Pancreas (tissue), 10 donors: ENCODE results near the gene EIF2B1. TPM values are rescaled to one million over a fixed set of nuclear protein-coding genes. Genes with fewer than 3 reads are reported as not detected.

Experiments used
- ATAC-seq, 4 donors: fragments of 200-7000 bp; cut with Tn5 transposase; one replicate each; pipeline versions ENCODE4 v1.8.0 to v1.9.1; 2020; ENCODE audit warnings: mild to moderate bottlenecking in 4 of 4, moderate library complexity in 4 of 4
- DNase-seq, 6 donors: peaks; one replicate each; pipeline ENCODE4 v3.0.0-alpha.2; 2020
- FAIRE-seq: peaks from 2 replicates; lab custom pipeline; 2012; peaks lifted over from hg19 to GRCh38; lab: Jason Lieb, UNC
- H3K27ac ChIP-seq, 4 donors: fragments of 200-600 bp; sonication (generic); 1 replicate in 3 of 4; 2 replicates in 1 of 4; pipeline versions ENCODE4 v1.5.0 to v1.8.0; 2020
- H3K27me3 ChIP-seq, 4 donors: fragments of 200-600 bp; one replicate each; pipeline ENCODE4 v1.8.0; 2021
- H3K36me3 ChIP-seq, 3 donors: fragments of 200-600 bp; sonication (generic) in 1 of 3; one replicate each; pipeline versions ENCODE4 v1.5.0 to v1.8.0; 2020 to 2021
- H3K4me1 ChIP-seq, 3 donors: fragments of 200-600 bp; one replicate each; pipeline ENCODE4 v1.8.0; 2021
- H3K4me3 ChIP-seq, 4 donors: fragments of 200-600 bp; sonication (generic) in 2 of 4; one replicate each; pipeline versions ENCODE4 v1.5.0 to v1.8.0; 2020 to 2021
- H3K9me3 ChIP-seq, 4 donors: fragments of 200-600 bp; one replicate each; pipeline ENCODE4 v1.8.0; 2021
- CTCF ChIP-seq, 4 donors: fragments of 200-600 bp; sonication (generic) in 3 of 4; IDR thresholded peaks; one replicate each; pipeline versions ENCODE4 v1.5.0 to v1.8.0; 2021; ENCODE audit warnings: antibody characterized with exemption in 4 of 4
- WGBS, 2 donors: extraction: QIAGEN DNeasy Blood & Tissue Kit; methylation state at CpG; one replicate each; pipeline ENCODE4 v1.1.7; 2013; 5-methylcytosine and 5-hydroxymethylcytosine counted together
- intact Hi-C, 3 donors: fragments of 100-400 bp; cut with DNase I; formaldehyde crosslinking; loops; one replicate each; pipeline versions ENCODE4 v1.11.1 to v1.14.2; 2022
- polyA plus RNA-seq, 2 donors: library from polyadenylated mRNA; stranded (reverse); fragments of 200-250 nt; gene quantifications; one replicate each; pipeline ENCODE4 v1.2.3, GENCODE V29; 2013
- total RNA-seq, 6 donors: library from RNA; stranded (reverse); fragmentation: NEBNext Ultra II Directional in 4 of 6; extraction: Animal tissue kit (Norgen Biotek cat#: 25700) in 4 of 6; gene quantifications; one replicate each; pipeline versions ENCODE4 v1.2.1 to v1.2.4, GENCODE V29; 2021 to 2023
- donor health status: healthy with polysubstance abuse.
- donor health status: DM: no; HTN: no; CAD: no; lungs with moderate emphysema.
- donor health status: DM: no; HTN: no; CAD: no.
- donor health status: control.
- donor health status: control.
- donor health status: Bipolar disorder and iron deficiency.
- donor health status: DM: yes; HTN: yes; CAD: no.
- donor health status: DM: no; HTN: no; CAD: no.
- donor health status: DM: no; HTN: no; CAD: no.
- donor health status: DM: yes; HTN: yes; CAD: no.

EIF2B1 gene
- 10 to 100 TPM; 15.6 to 26.7 (median 22.8) TPM for total RNA-seq
- polyA plus RNA-seq: 10 to 100 TPM; 17.5 to 28.6 TPM

GRCh38 chr12:123633379-123634141 is at the start of gene EIF2B1, which contains the start of gene GTF2H3:
Gene EIF2B1, minus strand, starts transcription at chr12:123633686. Its CDS starts 129 bp downstream, at chr12:123633557.
Gene GTF2H3, plus strand, starts transcription at chr12:123633829. Its CDS starts 31 bp downstream, at chr12:123633860.
- H3K4me1 ChIP-seq: peaks cover 0 to 7% (median 6%) of the 10 kb centered on the region in 3 donors
- no peak for FAIRE-seq
- H3K27ac ChIP-seq: peak within 1 kb of the TSS; percentile 58 to 73 (median 70)
- peak within 1 kb of the TSS; percentile 61 to 96 (median 80) for H3K4me3 ChIP-seq
- ATAC-seq: peak; percentile 99 to 100 (median 99)
- DNase-seq: peak; percentile 92 to 98 (median 94)
- 0 to 1% methylated on average over 51 to 52 of the region's 52 CpGs for WGBS, 2 donors
- TF ChIP-seq CTCF (IDR thresholded peaks at IDR 0.05): no peak
- H3K36me3 ChIP-seq: peaks cover 0 to 17% (median 16%) of the 10 kb centered on the region in 3 donors
- no peaks in the 10 kb centered on the region for H3K9me3 ChIP-seq
- intact Hi-C loops: no loop called here
- no peaks in the 10 kb centered on the region for H3K27me3 ChIP-seq

GRCh38 chr12:123681605-123682004 is 48.1 kb upstream of the EIF2B1 start:
- ATAC-seq (no peak), FAIRE-seq (no peak), DNase-seq (no peak)
- Histone ChIP-seq H3K4me1 (no peaks in the 10 kb centered on the region), H3K9me3 (no peaks in the 10 kb centered on the region), H3K36me3 (no peaks in the 10 kb centered on the region), H3K27me3 (no peaks in the 10 kb centered on the region), H3K27ac (no peak overlapping the region), H3K4me3 (no peak overlapping the region)
- 89 to 93% methylated on average over 2 of the region's 2 CpGs for WGBS, 2 donors
- TF ChIP-seq CTCF (IDR thresholded peaks at IDR 0.05): no peak
- intact Hi-C loops: no loop called here

- DNase-seq: no peak
- no peak for TF ChIP-seq CTCF (IDR thresholded peaks at IDR 0.05)
- WGBS, 2 donors: 93 to 95% methylated on average over 10 of the region's 10 CpGs
- Histone ChIP-seq H3K4me1 (no peaks in the 10 kb centered on the region), H3K9me3 (no peaks in the 10 kb centered on the region), H3K36me3 (no peaks in the 10 kb centered on the region), H3K27me3 (no peaks in the 10 kb centered on the region), H3K4me3 (no peak overlapping the region), H3K27ac (no peak overlapping the region)
- intact Hi-C loops: no loop called here
- ATAC-seq: no peak
- FAIRE-seq: no peak
Measured at GRCh38 chr12:123678981-123679380, 45.5 kb upstream of the EIF2B1 start.

GRCh38 chr12:123676616-123677320 is 43.3 kb upstream of the EIF2B1 start:
- FAIRE-seq: no peak
- Histone ChIP-seq H3K27me3 (no peaks in the 10 kb centered on the region), H3K4me3 (no peak overlapping the region), H3K9me3 (no peaks in the 10 kb centered on the region), H3K27ac (no peak overlapping the region), H3K36me3 (no peaks in the 10 kb centered on the region), H3K4me1 (peaks cover 0 to under 1% (median 0%) of the 10 kb centered on the region in 3 donors)
- DNase-seq: no peak
- TF ChIP-seq CTCF (IDR thresholded peaks at IDR 0.05): no peak
- intact Hi-C loops: no loop called here
- WGBS, 2 donors: 91 to 95% methylated on average over 9 of the region's 9 CpGs
- no peak for ATAC-seq
